Measurements from ENCODE around the gene TEX22.

The TEX22 gene

GRCh38 chr14:105367116-105368031 is 31.0 kb upstream of the TEX22 start:
- no peak for DNase-seq

- DNase-seq = no peak
Observed at GRCh38 chr14:105368032-105368417, 30.3 kb upstream of the TEX22 start.

- DNase-seq = no peak
Observed at GRCh38 chr14:105368426-105368825, 29.9 kb upstream of the TEX22 start.

- no peak for DNase-seq
Observed at GRCh38 chr14:105368910-105369652, 29.3 kb upstream of the TEX22 start.

GRCh38 chr14:105369653-105370040 is 28.7 kb upstream of the TEX22 start:
- no peak for DNase-seq

- DNase-seq = no peak
Observed at GRCh38 chr14:105374389-105374788, 23.9 kb upstream of the TEX22 start.

- peak; percentile 86 to 90 (median 87) for DNase-seq
Observed at GRCh38 chr14:105375635-105376057, 22.7 kb upstream of the TEX22 start.

GRCh38 chr14:105376521-105377440 is 21.6 kb upstream of the TEX22 start:
- no peak for DNase-seq

- DNase-seq = no peak
Observed at GRCh38 chr14:105377555-105378182, 20.7 kb upstream of the TEX22 start.

- no peak for DNase-seq
Observed at GRCh38 chr14:105378199-105378598, 20.1 kb upstream of the TEX22 start.

- DNase-seq = no peak
Observed at GRCh38 chr14:105378873-105379685, 19.3 kb upstream of the TEX22 start.

GRCh38 chr14:105379946-105380345 is 18.4 kb upstream of the TEX22 start:
- DNase-seq = no peak

- DNase-seq = no peak
Observed at GRCh38 chr14:105380756-105381155, 17.6 kb upstream of the TEX22 start.

- DNase-seq = no peak
Observed at GRCh38 chr14:105381446-105382342, 16.6 kb upstream of the TEX22 start.

GRCh38 chr14:105382343-105383082 is 15.8 kb upstream of the TEX22 start:
- DNase-seq = no peak

GRCh38 chr14:105383083-105383730 is 15.1 kb upstream of the TEX22 start:
- DNase-seq = no peak

GRCh38 chr14:105384041-105384557 is 14.2 kb upstream of the TEX22 start:
- DNase-seq = no peak

GRCh38 chr14:105384605-105385321 is 13.6 kb upstream of the TEX22 start:
- no peak for DNase-seq

All from suppressor macrophage treated with lipopolysaccharide for 1 hour (primary cell).